Urinary bladder (tissue), 4 donors: ENCODE measurements around the gene UBE2H. TPM values are rescaled to one million over a fixed set of nuclear protein-coding genes. Genes with fewer than 3 reads are reported as not detected.

Experiments used
- DNase-seq: peaks from one replicate; pipeline ENCODE4 v3.0.0-alpha.2; 2015; ENCODE audit errors: extremely low spot score
- H3K27ac ChIP-seq: one replicate; pipeline ENCODE4 v1.5.1; 2013; ENCODE audit warnings: low read depth, mild to moderate bottlenecking, moderate library complexity
- H3K36me3 ChIP-seq: one replicate; pipeline ENCODE4 v1.6.1; 2013; ENCODE audit warnings: mild to moderate bottlenecking, moderate library complexity; ENCODE audit not compliant: insufficient read depth
- H3K4me1 ChIP-seq: one replicate; pipeline ENCODE4 v1.6.1; 2013; ENCODE audit warnings: mild to moderate bottlenecking, moderate library complexity; ENCODE audit not compliant: insufficient read depth
- H3K4me3 ChIP-seq: one replicate; pipeline ENCODE4 v1.5.1; 2013; ENCODE audit warnings: low read depth, low read length
- WGBS: extraction: QIAGEN DNeasy Blood & Tissue Kit; methylation state at CpG from one replicate; pipeline ENCODE4 v1.1.7; 2013; 5-methylcytosine and 5-hydroxymethylcytosine counted together
- polyA plus RNA-seq: library from polyadenylated mRNA; stranded (reverse); fragments of 200-250 nt; gene quantifications from one replicate; pipeline ENCODE4 v1.2.3, GENCODE V29; 2013
- small RNA-seq: library from RNA; depleted of rRNA; stranded (forward); fragments of <200 nt; gene quantifications from one replicate; pipeline ENCODE3, GENCODE V24; 2014
- total RNA-seq: library from RNA; depleted of rRNA; stranded (reverse); fragments of >200 nt; gene quantifications from one replicate; pipeline ENCODE4 v1.2.3, GENCODE V29; 2014
- donor health status: healthy with polysubstance abuse.
- donor health status: healthy.

Gene UBE2H
- total and polyA plus RNA-seq, 2 donors, result 43.0 to 86.3 TPM

DNA sequence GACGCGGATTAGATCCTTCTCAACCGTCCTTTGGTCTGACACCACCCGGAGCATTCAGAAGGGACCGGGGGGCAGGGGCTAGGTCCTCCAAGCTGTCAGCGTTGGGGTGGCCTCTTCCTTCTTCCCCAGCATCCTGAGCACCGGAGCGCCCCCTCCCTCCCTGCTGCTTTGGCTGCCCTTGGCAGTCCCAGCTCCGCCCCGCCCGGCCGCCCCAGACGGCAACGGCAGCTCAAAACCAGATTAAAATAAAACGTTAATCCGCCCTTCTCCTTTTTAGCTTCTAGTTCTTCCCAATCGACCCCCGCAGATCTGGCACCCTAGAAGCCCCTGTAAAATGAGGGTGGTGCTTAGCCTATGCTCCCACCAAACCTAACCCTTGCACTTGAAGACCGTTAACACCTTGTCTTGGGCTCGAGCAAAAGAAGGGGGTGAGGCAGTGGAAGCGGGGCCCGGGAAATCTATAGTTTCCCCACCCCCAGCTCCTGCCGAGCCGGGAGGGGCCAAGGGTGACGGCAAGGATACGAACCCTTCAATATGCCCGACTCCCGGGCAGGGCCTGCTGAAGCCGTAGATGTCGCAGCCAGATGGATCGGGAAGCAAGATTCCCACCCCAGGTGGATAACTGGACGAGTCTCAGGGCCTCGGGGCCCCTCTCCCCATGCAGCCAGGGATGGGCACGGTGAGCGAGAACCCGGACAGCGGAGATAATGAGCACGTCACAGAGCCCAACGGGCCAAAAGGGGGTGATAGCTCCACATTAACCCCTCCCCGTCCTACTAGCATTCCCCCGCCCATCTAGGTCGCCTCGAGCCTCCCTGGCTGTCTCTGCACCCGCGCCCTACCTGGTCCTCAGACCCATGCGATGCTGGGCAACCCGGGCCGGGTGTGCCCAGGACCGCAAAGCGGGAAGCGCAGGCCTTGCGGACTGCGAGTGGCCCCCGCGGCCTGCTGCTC, 171.5 kb downstream of the UBE2H start:
- DNase-seq, result no peak
- no peaks in the 10 kb centered on the region for H3K36me3 ChIP-seq
- 1% methylated on average over 55 of the region's 55 CpGs for WGBS
- peaks cover 1% of the 10 kb centered on the region for H3K4me1 ChIP-seq
- H3K27ac ChIP-seq, result no peak overlapping the region
- peak overlapping the region; percentile 48 for H3K4me3 ChIP-seq

Small RNA genes lying within 50 kb of the gene (small RNA-seq; reads per million reads assigned to genes)
- not detected for gene RF00019

Other genes with a start within 250 kb of the UBE2H start
- 14.6 TPM for gene ZC3HC1, start 98.4 kb upstream of the UBE2H start, total RNA-seq
- gene ZC3HC1, start 98.4 kb upstream of the UBE2H start, polyA plus RNA-seq, result 12.5 TPM
- gene KLHDC10, start 117.6 kb upstream of the UBE2H start, total RNA-seq, result 51.7 TPM
- 16.5 TPM for gene KLHDC10, start 117.6 kb upstream of the UBE2H start, polyA plus RNA-seq